OCI-LY3 (cell line): ENCODE results near the gene BTBD17.
"Not testable (repeated sequence)": the region's sequence is repeated elsewhere in the genome, so short reads cannot be mapped to it uniquely, and the experiment has no call there.

Source experiments
- H2AFZ ChIP-seq: fragments of 200-600, 300-600 bp; shearing (Covaris generic); 2 replicates; pipeline ENCODE4 v1.6.0; 2014; ENCODE audit warnings: antibody characterized with exemption, low read depth, low read length
- H3K27ac ChIP-seq: fragments of 200-600, 300-600 bp; sonication (generic); 2 replicates; pipeline ENCODE4 v1.5.1; 2014; ENCODE audit warnings: mild to moderate bottlenecking, low read length, moderate library complexity, mixed read lengths
- H3K27me3 ChIP-seq: fragments of 200-600, 300-600 bp; sonication (generic); 2 replicates; pipeline ENCODE4 v1.6.1; 2014; ENCODE audit warnings: low read depth, low read length, mixed read lengths
- H3K36me3 ChIP-seq: fragments of 200-600, 300-600 bp; sonication (generic); replicated peaks from 2 replicates; pipeline ENCODE3; 2014; ENCODE audit warnings: low read depth, low read length, mixed read lengths
- H3K4me1 ChIP-seq: fragments of 300-600, 200-600 bp; sonication (generic); 2 replicates; pipeline ENCODE4 v1.6.1; 2014; ENCODE audit warnings: low read length, mixed read lengths
- H3K4me2 ChIP-seq: fragments of 200-600, 300-600 bp; sonication (generic); 2 replicates; pipeline ENCODE4 v1.6.1; 2014; ENCODE audit warnings: low read length, mixed read lengths
- H3K4me3 ChIP-seq: fragments of 300-600, 200-600 bp; sonication (generic); 2 replicates; pipeline ENCODE4 v1.5.1; 2014; ENCODE audit warnings: antibody characterized with exemption, mild to moderate bottlenecking, low read length, moderate library complexity
- H3K79me2 ChIP-seq: fragments of 300-600, 200-600 bp; shearing (Covaris generic); 2 replicates; pipeline ENCODE4 v1.6.1; 2014; ENCODE audit warnings: mild to moderate bottlenecking, low read length, mixed read lengths
- H3K9ac ChIP-seq: fragments of 300-600, 200-600 bp; shearing (Covaris generic); 2 replicates; pipeline ENCODE4 v1.6.0; 2014; ENCODE audit warnings: mild to moderate bottlenecking, low read length, moderate library complexity
- H3K9me3 ChIP-seq: fragments of 200-600, 300-600 bp; shearing (Covaris generic); 2 replicates; pipeline ENCODE4 v1.6.1; 2014; ENCODE audit warnings: low read length, mixed read lengths; ENCODE audit not compliant: insufficient read depth
- H4K20me1 ChIP-seq: fragments of 200-600, 300-600 bp; sonication (generic); 2 replicates; pipeline ENCODE4 v1.6.1; 2016; ENCODE audit warnings: low read length, mixed read lengths; ENCODE audit not compliant: insufficient read depth
- EZH2phosphoT487 ChIP-seq: fragments of 200-600 bp; shearing (Covaris generic); IDR thresholded peaks from 2 replicates; pipeline ENCODE4 v1.6.1; 2018; ENCODE audit warnings: antibody characterized with exemption, mixed run types, low read depth
- TF ChIP-seq, protein P1 (sequence below): fragments of 200-600, 300-600 bp; sonication (generic); IDR thresholded peaks from 2 replicates; pipeline ENCODE4 v1.5.1; 2014; ENCODE audit warnings: antibody characterized with exemption, low read length, low read depth

BTBD17 gene

DNA sequence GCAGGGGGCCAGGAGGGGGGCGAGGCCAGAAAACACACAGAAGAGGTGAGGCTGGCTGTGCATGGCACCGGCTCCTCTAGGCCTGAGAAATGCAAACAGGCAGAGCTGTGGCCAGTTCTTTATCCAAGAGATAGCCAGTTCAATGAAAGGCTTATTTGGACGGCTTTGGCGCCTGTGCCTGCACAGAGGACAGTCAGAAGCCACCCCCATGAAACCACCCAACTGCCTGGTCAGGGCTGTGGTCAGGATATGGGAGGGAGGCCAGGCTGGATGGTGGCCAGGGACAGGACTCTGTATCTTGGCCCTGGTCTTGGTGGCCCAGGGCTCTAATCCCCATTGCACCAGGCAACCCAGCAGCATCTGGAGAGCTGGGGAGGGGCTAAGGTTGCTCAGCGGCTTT lies 45.7 kb upstream of the BTBD17 start:
- H3K27ac ChIP-seq, result no peak overlapping the region
- H3K4me3 ChIP-seq, result no peak overlapping the region
- no peaks in the 10 kb centered on the region for H3K79me2 ChIP-seq
- no peaks in the 10 kb centered on the region for H3K36me3 ChIP-seq
- H3K9ac ChIP-seq, result no peak overlapping the region
- no peak for TF ChIP-seq EZH2phosphoT487
- TF ChIP-seq, protein P1, sequence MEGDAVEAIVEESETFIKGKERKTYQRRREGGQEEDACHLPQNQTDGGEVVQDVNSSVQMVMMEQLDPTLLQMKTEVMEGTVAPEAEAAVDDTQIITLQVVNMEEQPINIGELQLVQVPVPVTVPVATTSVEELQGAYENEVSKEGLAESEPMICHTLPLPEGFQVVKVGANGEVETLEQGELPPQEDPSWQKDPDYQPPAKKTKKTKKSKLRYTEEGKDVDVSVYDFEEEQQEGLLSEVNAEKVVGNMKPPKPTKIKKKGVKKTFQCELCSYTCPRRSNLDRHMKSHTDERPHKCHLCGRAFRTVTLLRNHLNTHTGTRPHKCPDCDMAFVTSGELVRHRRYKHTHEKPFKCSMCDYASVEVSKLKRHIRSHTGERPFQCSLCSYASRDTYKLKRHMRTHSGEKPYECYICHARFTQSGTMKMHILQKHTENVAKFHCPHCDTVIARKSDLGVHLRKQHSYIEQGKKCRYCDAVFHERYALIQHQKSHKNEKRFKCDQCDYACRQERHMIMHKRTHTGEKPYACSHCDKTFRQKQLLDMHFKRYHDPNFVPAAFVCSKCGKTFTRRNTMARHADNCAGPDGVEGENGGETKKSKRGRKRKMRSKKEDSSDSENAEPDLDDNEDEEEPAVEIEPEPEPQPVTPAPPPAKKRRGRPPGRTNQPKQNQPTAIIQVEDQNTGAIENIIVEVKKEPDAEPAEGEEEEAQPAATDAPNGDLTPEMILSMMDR, result no peak
- H3K4me1 ChIP-seq, result no peaks in the 10 kb centered on the region
- H3K27me3 ChIP-seq, result peaks cover 3% of the 10 kb centered on the region; the same call in 1 of the 2 replicates
- no peak overlapping the region for H2AFZ ChIP-seq
- no peak overlapping the region for H3K4me2 ChIP-seq
- H4K20me1 ChIP-seq, result no peaks in the 10 kb centered on the region
- no peaks in the 10 kb centered on the region for H3K9me3 ChIP-seq

DNA sequence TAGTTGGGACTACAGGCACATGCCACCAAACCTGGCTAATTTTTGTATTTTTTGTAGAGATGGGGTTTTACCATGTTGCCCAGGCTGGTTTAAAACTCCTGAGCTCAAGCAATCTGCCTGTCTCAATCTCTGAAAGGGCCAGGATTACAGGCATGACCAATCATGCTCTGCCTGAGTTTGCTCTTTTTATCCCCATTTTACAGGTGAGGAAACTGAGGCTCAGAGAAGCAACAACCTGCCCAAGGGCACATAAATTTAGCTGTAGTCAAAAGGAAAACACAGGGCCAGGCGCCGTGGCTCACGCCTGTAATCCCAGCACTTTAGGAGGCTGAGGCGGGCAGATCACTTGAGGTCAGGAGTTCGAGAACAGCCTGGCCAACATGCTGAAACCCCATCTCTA lies 43.6 kb upstream of the BTBD17 start:
- H3K27me3 ChIP-seq, H3K27ac ChIP-seq, H3K4me2 ChIP-seq, H3K36me3 ChIP-seq, H4K20me1 ChIP-seq, H3K4me1 ChIP-seq, H3K9ac ChIP-seq, H3K79me2 ChIP-seq, H2AFZ ChIP-seq, H3K9me3 ChIP-seq, H3K4me3 ChIP-seq: not testable (repeated sequence)

DNA sequence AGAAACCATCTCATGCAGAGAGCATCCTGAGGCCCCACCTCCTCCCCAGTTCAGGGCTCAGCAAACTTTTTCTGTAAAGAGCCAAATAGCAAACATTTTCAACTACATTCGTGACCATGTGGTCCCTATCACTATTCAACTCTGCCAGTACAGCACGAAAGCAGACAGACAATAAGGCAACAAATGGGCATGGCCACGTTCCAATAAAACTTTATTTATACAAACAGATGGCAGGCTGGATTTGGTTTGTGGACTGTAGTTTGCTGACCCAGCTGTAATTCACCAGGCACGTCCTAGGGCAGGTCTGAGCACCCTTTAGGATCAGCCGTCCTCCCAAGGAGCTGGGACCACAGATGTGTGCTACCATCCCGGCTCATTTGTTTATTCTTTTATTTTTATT lies 43.1 kb upstream of the BTBD17 start:
- no peaks in the 10 kb centered on the region for H4K20me1 ChIP-seq
- TF ChIP-seq EZH2phosphoT487, result no peak
- TF ChIP-seq, protein P1, result no peak
- H3K27me3 ChIP-seq, result peaks cover 3% of the 10 kb centered on the region; the same call in 1 of the 2 replicates
- H3K4me3 ChIP-seq, result no peak overlapping the region
- no peaks in the 10 kb centered on the region for H3K4me1 ChIP-seq
- no peaks in the 10 kb centered on the region for H3K79me2 ChIP-seq
- no peak overlapping the region for H2AFZ ChIP-seq
- no peaks in the 10 kb centered on the region for H3K36me3 ChIP-seq
- no peaks in the 10 kb centered on the region for H3K9me3 ChIP-seq
- H3K27ac ChIP-seq, result no peak overlapping the region
- H3K4me2 ChIP-seq, result no peak overlapping the region
- H3K9ac ChIP-seq, result no peak overlapping the region

- Histone ChIP-seq H3K4me2 (no peak overlapping the region), H3K9ac (no peak overlapping the region), H3K79me2 (no peaks in the 10 kb centered on the region), H3K27me3 (peaks cover 5% of the 10 kb centered on the region), H3K9me3 (no peaks in the 10 kb centered on the region), H2AFZ (no peak overlapping the region), H3K4me1 (no peaks in the 10 kb centered on the region), H3K36me3 (no peaks in the 10 kb centered on the region), H3K4me3 (no peak overlapping the region), H4K20me1 (no peaks in the 10 kb centered on the region), H3K27ac (no peak overlapping the region)
- TF ChIP-seq, protein P1, result no peak
- TF ChIP-seq EZH2phosphoT487, result no peak
Measured at GRCh38 chr17:74404218-74404617, 42.5 kb upstream of the BTBD17 start.

GRCh38 chr17:74403512-74404137 lies 42.0 kb upstream of the BTBD17 start:
- no peak overlapping the region for H3K9ac ChIP-seq
- H3K27ac ChIP-seq, result no peak overlapping the region
- H3K4me1 ChIP-seq, result no peaks in the 10 kb centered on the region
- no peaks in the 10 kb centered on the region for H3K79me2 ChIP-seq
- H2AFZ ChIP-seq, result no peak overlapping the region
- TF ChIP-seq, protein P1, result no peak
- no peak for TF ChIP-seq EZH2phosphoT487
- no peaks in the 10 kb centered on the region for H3K36me3 ChIP-seq
- H3K9me3 ChIP-seq, result no peaks in the 10 kb centered on the region
- no peak overlapping the region for H3K4me2 ChIP-seq
- peaks cover 9% of the 10 kb centered on the region for H3K27me3 ChIP-seq
- H4K20me1 ChIP-seq, result no peaks in the 10 kb centered on the region
- H3K4me3 ChIP-seq, result no peak overlapping the region
